GM23338 (cell line): ENCODE data around the gene CUEDC2.

Experiments
- CREB1 ChIP-seq: fragments of 250-450 bp; sonication (Bioruptor Pico); IDR thresholded peaks from 2 replicates; pipeline ENCODE4 v1.5.0; 2020; ENCODE audit warnings: low read depth, mild to moderate bottlenecking, moderate library complexity
- CTCF ChIP-seq, 2 experiments: fragments of 200-600 bp in 1 of 2; sonication (generic) in 1 of 2; conservative IDR thresholded peaks; 2 replicates each; pipeline versions ENCODE4 v1.5.1 to v1.6.1; 2016 to 2017; ENCODE audit warnings: antibody characterized with exemption in 2 of 2, low read depth in 2 of 2, mild to moderate bottlenecking in 2 of 2, moderate library complexity in 1 of 2
- ETS1 ChIP-seq: IDR thresholded peaks from 2 replicates; pipeline ENCODE4 v1.6.1; 2016; ENCODE audit warnings: antibody characterized with exemption
- EZH2 ChIP-seq: fragments of 200-600 bp; sonication (generic); IDR thresholded peaks from one replicate; pipeline ENCODE4 v1.8.0; 2017; ENCODE audit warnings: antibody characterized with exemption, mild to moderate bottlenecking, low read depth; ENCODE audit not compliant: unreplicated experiment
- EZH2phosphoT487 ChIP-seq: fragments of 200-600 bp; sonication (generic); IDR thresholded peaks from one replicate; pipeline ENCODE4 v1.8.1; 2018; ENCODE audit warnings: antibody characterized with exemption; ENCODE audit not compliant: unreplicated experiment
- JUNB ChIP-seq: IDR thresholded peaks from one replicate; pipeline ENCODE4 v1.6.1; 2016; ENCODE audit warnings: antibody characterized with exemption; ENCODE audit not compliant: unreplicated experiment
- NANOG ChIP-seq: IDR thresholded peaks from 2 replicates; pipeline ENCODE4 v1.6.1; 2016; ENCODE audit warnings: antibody characterized with exemption, borderline replicate concordance
- POLR2AphosphoS5 ChIP-seq: IDR thresholded peaks from 2 replicates; pipeline ENCODE4 v1.6.1; 2016; ENCODE audit warnings: antibody characterized with exemption, low read depth
- REST ChIP-seq: IDR thresholded peaks from one replicate; pipeline ENCODE4 v1.6.1; 2018; ENCODE audit warnings: antibody characterized with exemption; ENCODE audit not compliant: unreplicated experiment
- ZNF114 ChIP-seq: fragments of 250-450 bp; sonication (Bioruptor Pico); IDR thresholded peaks from 2 replicates; pipeline ENCODE4 v1.5.0; 2020; ENCODE audit warnings: mild to moderate bottlenecking, moderate library complexity
- ZNF462 ChIP-seq: fragments of 250-450 bp; sonication (Bioruptor Pico); IDR thresholded peaks from 2 replicates; pipeline ENCODE4 v1.5.0; 2020; ENCODE audit warnings: mild to moderate bottlenecking, moderate library complexity

- no peak for TF ChIP-seq CTCF (conservative IDR thresholded peaks at IDR 0.05; ENCODE audit: low read depth in 2 of 2)
- TF ChIP-seq REST = no peak
- TF ChIP-seq POLR2AphosphoS5 = no peak
- TF ChIP-seq EZH2 = no peak
- TF ChIP-seq EZH2phosphoT487 = no peak
- no peak for TF ChIP-seq NANOG
- TF ChIP-seq CREB1 (CRISPR knock-in tag) = no peak
- TF ChIP-seq ZNF462 (CRISPR knock-in tag) = no peak
- no peak for TF ChIP-seq ETS1
- TF ChIP-seq JUNB = no peak
- no peak for TF ChIP-seq ZNF114
These were observed 36.3 kb upstream of the CUEDC2 start for GRCh38 chr10:102468683-102469082.
